CD4-positive, alpha-beta memory T cell (primary cell): Measurements from ENCODE around the gene CCNY. TPM values are rescaled to one million over a fixed set of nuclear protein-coding genes. Genes with fewer than 3 reads are reported as not detected.

Experiments
- CTCF ChIA-PET: fragments of 350-600 bp; sonication (Branson Sonifier 250); formaldehyde crosslinking; loops from one replicate; lab custom pipeline; 2021; ENCODE audit warnings: inconsistent platforms; ENCODE audit not compliant: partially characterized antibody; lab: Charles Lee
- POLR2A ChIA-PET: fragments of 350-600 bp; sonication (Branson Sonifier 250); formaldehyde crosslinking; loops from one replicate; lab custom pipeline; 2021; ENCODE audit not compliant: partially characterized antibody; lab: Charles Lee
- DNase-seq, 5 donors: peaks; one replicate each; pipeline versions ENCODE4 v3.0.0 to v3.0.0-alpha.2; 2020 to 2022; ENCODE audit warnings: mixed read lengths in 1 of 5
- H3K27ac ChIP-seq: one replicate; pipeline ENCODE4 v1.7.0; 2013; ENCODE audit warnings: low read depth, low read length
- H3K27me3 ChIP-seq: 2 replicates; pipeline ENCODE4 v1.7.0; 2013; ENCODE audit warnings: mild to moderate bottlenecking, low read length, moderate library complexity; ENCODE audit not compliant: insufficient read depth
- H3K36me3 ChIP-seq: 2 replicates; pipeline ENCODE4 v1.7.0; 2013; ENCODE audit warnings: mild to moderate bottlenecking, low read length, moderate library complexity; ENCODE audit not compliant: insufficient read depth
- H3K4me1 ChIP-seq: 2 replicates; pipeline ENCODE4 v1.7.0; 2013; ENCODE audit warnings: mild to moderate bottlenecking, low read length, moderate library complexity; ENCODE audit not compliant: insufficient read depth
- H3K4me3 ChIP-seq, 2 donors: one replicate each; pipeline ENCODE4 v1.7.0; 2013; ENCODE audit warnings: low read length in 2 of 2, mild to moderate bottlenecking in 1 of 2
- H3K9me3 ChIP-seq, 2 donors: one replicate each; pipeline ENCODE4 v1.7.0; 2013; ENCODE audit warnings: low read length in 2 of 2, control low read depth in 1 of 2; ENCODE audit not compliant: control insufficient read depth in 1 of 2
- H3K27ac Mint-ChIP-seq, 7 donors: one replicate each; pipeline ENCODE4 v1.8.0; 2020 to 2021; ENCODE audit warnings: mixed read lengths in 7 of 7, mild to moderate bottlenecking in 6 of 7, inconsistent platforms in 3 of 7, moderate library complexity in 3 of 7
- H3K27me3 Mint-ChIP-seq, 2 donors: one replicate each; pipeline ENCODE4 v1.8.0; 2020 to 2021; ENCODE audit warnings: mixed read lengths in 2 of 2
- H3K36me3 Mint-ChIP-seq, 2 donors: one replicate each; pipeline ENCODE4 v1.8.0; 2020 to 2021; ENCODE audit warnings: mixed read lengths in 2 of 2, inconsistent platforms in 1 of 2, mild to moderate bottlenecking in 1 of 2
- H3K4me1 Mint-ChIP-seq, 4 donors: one replicate each; pipeline ENCODE4 v1.8.0; 2020 to 2021; ENCODE audit warnings: mixed read lengths in 4 of 4, mild to moderate bottlenecking in 1 of 4
- H3K4me3 Mint-ChIP-seq, 8 donors: one replicate each; pipeline ENCODE4 v1.8.0; 2020 to 2021; ENCODE audit warnings: mixed read lengths in 8 of 8, mild to moderate bottlenecking in 7 of 8, moderate library complexity in 6 of 8, inconsistent platforms in 3 of 8
- H3K9me3 Mint-ChIP-seq, 8 donors: one replicate each; pipeline ENCODE4 v1.8.0; 2020 to 2021; ENCODE audit warnings: mixed read lengths in 8 of 8, mild to moderate bottlenecking in 5 of 8, inconsistent platforms in 3 of 8, moderate library complexity in 1 of 8
- intact Hi-C: fragments of 100-400 bp; cut with micrococcal nuclease; formaldehyde crosslinking; loops from one replicate; pipeline ENCODE4 v1.15.1; 2023
- polyA plus RNA-seq, 2 donors: library from polyadenylated mRNA; unstranded; fragments of 300-500 nt; fragmentation: Illumina TruSeq; gene quantifications; one replicate each; pipeline ENCODE4 v1.2.3, GENCODE V29; 2021
- total RNA-seq, 2 experiments: library from RNA; stranded (reverse); gene quantifications; one replicate each; pipeline ENCODE4 v1.2.3, GENCODE V29; 2021

CCNY gene
- total and polyA plus RNA-seq, 4 experiments from 2014 or later = 5.6 to 66.7 (median 41.5) TPM

- POLR2A ChIA-PET = interaction anchor here (0.7 kb wide), 1 partner anchor 29 kb away, joined by 4 read pairs; no protein-coding TSS in a partner anchor
- H3K27ac Mint-ChIP-seq = peak overlapping the region in 2 of 7 donors; percentile 19 to 24
Measured at GRCh38 chr10:35420827-35421552, 84.7 kb downstream of the CCNY start.

DNA sequence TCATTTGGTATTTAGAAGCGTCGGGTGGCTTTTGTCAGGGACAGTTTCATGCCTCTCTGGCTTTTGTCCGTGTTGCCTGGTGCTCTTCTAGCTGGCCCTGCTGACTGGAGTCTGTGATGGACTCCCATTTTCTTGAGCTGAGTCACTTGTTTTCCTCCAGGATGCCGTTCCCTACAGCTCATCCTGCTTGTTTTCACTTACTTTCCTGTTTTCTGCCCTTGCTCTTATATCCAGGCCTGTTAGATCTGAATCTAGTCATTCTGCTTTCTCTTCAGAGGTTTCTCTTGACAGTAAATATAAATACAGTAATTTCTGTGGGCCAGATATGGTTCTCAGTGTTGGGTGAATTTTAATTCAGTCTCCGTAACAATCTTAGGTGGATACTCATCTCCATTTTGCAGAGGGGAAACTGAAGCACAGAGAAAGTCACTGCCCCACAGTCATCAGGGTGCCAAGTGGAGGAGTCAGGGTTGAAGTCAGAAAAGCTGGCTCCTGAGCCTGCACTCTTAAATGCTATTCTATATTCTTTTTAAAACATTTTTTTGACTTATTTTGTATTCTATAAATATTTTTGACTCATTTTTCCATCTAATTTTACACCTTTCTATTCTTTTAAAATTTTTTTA is 85.4 kb downstream of the CCNY start:
- Mint-ChIP-seq H3K9me3 (no peaks in the 10 kb centered on the region), H3K36me3 (peaks cover 0 to 3% of the 10 kb centered on the region in 2 donors), H3K4me1 (peaks cover 42 to 70% (median 60%) of the 10 kb centered on the region in 4 donors), H3K4me3 (no peak overlapping the region), H3K27me3 (no peaks in the 10 kb centered on the region), H3K27ac (peak overlapping the region in 4 of 7 donors; percentile 19 to 38 (median 22))
- no peak overlapping the region for H3K27ac ChIP-seq
- H3K4me3 ChIP-seq = no peak overlapping the region
- H3K27me3 ChIP-seq = no peaks in the 10 kb centered on the region
- POLR2A ChIA-PET = interaction anchor here (0.7 kb wide), 1 partner anchor 28 kb away, joined by 4 read pairs; no protein-coding TSS in a partner anchor
- no peaks in the 10 kb centered on the region for H3K9me3 ChIP-seq
- DNase-seq = no peak
- intact Hi-C loops = no loop called here
- CTCF ChIA-PET = interaction anchor here (0.8 kb wide), 1 partner anchor 11 kb away, joined by 4 read pairs; no protein-coding TSS in a partner anchor
- H3K36me3 ChIP-seq = no peaks in the 10 kb centered on the region
- H3K4me1 ChIP-seq = peaks cover 17% of the 10 kb centered on the region

More at GRCh38 chr10:35420827-35421552, 84.7 kb downstream of the CCNY start:
- Histone ChIP-seq H3K4me1 (peaks cover 18% of the 10 kb centered on the region), H3K36me3 (no peaks in the 10 kb centered on the region), H3K27me3 (no peaks in the 10 kb centered on the region), H3K27ac (no peak overlapping the region), H3K9me3 (no peaks in the 10 kb centered on the region), H3K4me3 (no peak overlapping the region)
- Mint-ChIP-seq H3K36me3 (peaks cover 0 to 1% of the 10 kb centered on the region in 2 donors), H3K4me3 (no peak overlapping the region), H3K9me3 (no peaks in the 10 kb centered on the region), H3K27me3 (no peaks in the 10 kb centered on the region), H3K4me1 (peaks cover 42 to 71% (median 57%) of the 10 kb centered on the region in 4 donors)
- DNase-seq = no peak
- CTCF ChIA-PET = no interaction called here
- intact Hi-C loops = no loop called here

DNA sequence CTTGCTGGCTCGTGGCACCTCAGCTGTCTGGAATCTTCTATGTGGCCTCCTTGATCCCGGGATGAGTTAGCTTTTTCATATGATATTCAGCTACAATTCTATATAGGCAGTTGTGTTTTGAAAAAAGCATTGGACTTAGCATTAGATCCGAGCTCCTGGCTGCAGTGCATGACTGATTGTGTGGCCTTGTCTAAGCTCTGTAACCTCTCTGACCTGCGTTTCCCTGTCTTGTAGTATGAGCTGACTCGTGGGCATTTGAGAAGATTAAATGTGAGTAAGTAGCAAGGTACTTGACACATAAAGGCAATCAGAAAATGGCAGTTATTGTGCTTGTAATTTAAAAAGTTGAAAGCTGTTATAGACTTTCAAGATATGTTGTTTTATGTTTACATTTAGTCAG is 85.9 kb downstream of the CCNY start:
- no peaks in the 10 kb centered on the region for H3K36me3 ChIP-seq
- H3K27me3 ChIP-seq = no peaks in the 10 kb centered on the region
- Mint-ChIP-seq H3K9me3 (no peaks in the 10 kb centered on the region), H3K4me3 (no peak overlapping the region), H3K27ac (peak overlapping the region in 1 of 7 donors; percentile 25), H3K27me3 (no peaks in the 10 kb centered on the region), H3K36me3 (peaks cover 0 to 3% of the 10 kb centered on the region in 2 donors), H3K4me1 (peaks cover 41 to 70% (median 62%) of the 10 kb centered on the region in 4 donors)
- no peak for DNase-seq
- H3K4me1 ChIP-seq = peaks cover 11% of the 10 kb centered on the region
- no peak overlapping the region for H3K4me3 ChIP-seq
- H3K27ac ChIP-seq = no peak overlapping the region
- intact Hi-C loops = no loop called here
- H3K9me3 ChIP-seq = no peaks in the 10 kb centered on the region
- ChIA-PET CTCF (interaction anchor here (0.8 kb wide), 1 partner anchor 12 kb away, joined by 4 read pairs; no protein-coding TSS in a partner anchor), POLR2A (no interaction called here)

DNA sequence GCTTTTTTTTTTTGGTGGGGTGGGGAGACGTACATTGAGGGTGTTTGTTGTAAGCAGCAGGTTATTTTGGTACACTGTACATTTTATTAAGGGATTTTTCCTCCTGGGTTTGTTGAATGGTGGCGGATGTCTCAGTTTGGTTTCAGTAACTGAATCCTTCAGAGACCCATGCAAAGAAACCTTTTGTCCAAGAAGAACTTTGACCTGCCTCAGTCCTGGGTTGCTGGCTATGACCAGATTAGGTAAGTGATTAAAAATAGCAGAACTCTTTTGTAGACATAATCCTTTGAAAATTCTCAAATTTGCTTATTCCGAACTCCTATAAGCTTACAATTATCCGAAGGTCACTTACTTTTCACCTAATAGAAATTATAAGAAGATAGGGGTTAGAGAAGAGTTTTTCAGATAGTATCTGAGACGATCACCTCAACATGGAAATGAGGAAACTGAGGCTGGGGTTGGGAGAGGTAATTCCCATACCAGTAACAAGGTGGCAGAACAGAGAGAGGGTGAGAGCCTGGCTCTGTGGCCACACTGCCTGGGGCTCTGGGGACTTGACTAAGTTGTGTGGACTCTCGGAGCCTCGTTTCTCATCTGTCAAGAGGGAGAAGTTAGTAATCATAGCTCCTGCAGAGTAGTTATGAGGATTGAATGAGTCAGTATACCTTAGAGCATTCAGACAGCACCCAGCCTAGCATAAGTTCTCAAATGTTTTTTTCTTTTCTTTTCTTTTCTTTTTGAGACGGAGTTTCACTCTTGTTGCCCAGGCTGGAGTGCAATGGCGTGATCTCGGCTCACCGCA is 87.4 kb downstream of the CCNY start:
- DNase-seq = no peak
- Histone ChIP-seq H3K4me3 (no peak overlapping the region), H3K9me3 (no peaks in the 10 kb centered on the region), H3K36me3 (no peaks in the 10 kb centered on the region), H3K27me3 (no peaks in the 10 kb centered on the region), H3K27ac (no peak overlapping the region), H3K4me1 (peaks cover 19% of the 10 kb centered on the region)
- Mint-ChIP-seq H3K4me1 (peaks cover 44 to 72% (median 62%) of the 10 kb centered on the region in 4 donors), H3K9me3 (no peaks in the 10 kb centered on the region), H3K27ac (peak overlapping the region in 1 of 7 donors; percentile 5), H3K27me3 (no peaks in the 10 kb centered on the region), H3K4me3 (no peak overlapping the region), H3K36me3 (peaks cover 0 to 3% of the 10 kb centered on the region in 2 donors)
- CTCF ChIA-PET = no interaction called here
- intact Hi-C loops = no loop called here
- POLR2A ChIA-PET = no interaction called here

- no peaks in the 10 kb centered on the region for H3K27me3 ChIP-seq
- H3K9me3 ChIP-seq = no peaks in the 10 kb centered on the region
- no peak for DNase-seq
- no peak overlapping the region for H3K27ac ChIP-seq
- no peak overlapping the region for H3K27ac Mint-ChIP-seq
- no peak overlapping the region for H3K4me3 Mint-ChIP-seq
- no peaks in the 10 kb centered on the region for H3K36me3 ChIP-seq
- H3K36me3 Mint-ChIP-seq = peaks cover 0 to 3% of the 10 kb centered on the region in 2 donors
- peaks cover 42 to 64% (median 56%) of the 10 kb centered on the region in 4 donors for H3K4me1 Mint-ChIP-seq
- ChIA-PET CTCF (no interaction called here), POLR2A (no interaction called here)
- H3K9me3 Mint-ChIP-seq = no peaks in the 10 kb centered on the region
- H3K4me3 ChIP-seq = no peak overlapping the region
- no peaks in the 10 kb centered on the region for H3K27me3 Mint-ChIP-seq
- peaks cover 21% of the 10 kb centered on the region for H3K4me1 ChIP-seq
- intact Hi-C loops = no loop called here
Measured at GRCh38 chr10:35424680-35425285, 88.5 kb downstream of the CCNY start.

DNA sequence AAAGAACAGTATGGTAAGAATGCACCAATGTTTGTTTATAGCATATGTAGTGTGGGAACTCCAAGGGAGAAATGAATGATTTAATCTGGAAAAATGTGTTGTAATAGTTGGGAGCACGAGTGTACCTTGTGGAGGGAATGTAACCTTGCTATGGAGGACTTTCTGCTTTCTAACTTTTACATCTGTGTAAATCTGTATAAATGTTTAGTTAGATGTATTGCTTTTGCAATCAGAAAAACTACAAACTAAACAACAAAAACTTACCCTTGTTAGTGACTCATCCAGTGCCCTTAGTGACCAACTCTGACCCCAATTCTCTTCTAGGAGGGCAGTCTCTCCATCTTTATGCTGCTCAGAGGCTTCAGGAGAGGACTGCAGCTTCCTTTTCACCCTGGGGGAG is 89.3 kb downstream of the CCNY start:
- no peak overlapping the region for H3K4me3 ChIP-seq
- H3K4me1 ChIP-seq = peaks cover 21% of the 10 kb centered on the region
- no peaks in the 10 kb centered on the region for H3K9me3 ChIP-seq
- H3K9me3 Mint-ChIP-seq = no peaks in the 10 kb centered on the region
- CTCF ChIA-PET = no interaction called here
- H3K27ac Mint-ChIP-seq = no peak overlapping the region
- H3K27me3 ChIP-seq = no peaks in the 10 kb centered on the region
- intact Hi-C loops = no loop called here
- H3K27ac ChIP-seq = no peak overlapping the region
- peaks cover 42 to 58% (median 52%) of the 10 kb centered on the region in 4 donors for H3K4me1 Mint-ChIP-seq
- no peak overlapping the region for H3K4me3 Mint-ChIP-seq
- no peaks in the 10 kb centered on the region for H3K36me3 ChIP-seq
- H3K36me3 Mint-ChIP-seq = peaks cover 0 to 5% of the 10 kb centered on the region in 2 donors
- DNase-seq = no peak
- no peaks in the 10 kb centered on the region for H3K27me3 Mint-ChIP-seq
- POLR2A ChIA-PET = no interaction called here
